Effector memory CD8-positive, alpha-beta T cell (primary cell): ENCODE measurements around the gene CXCL1.

Source experiments
- ATAC-seq: fragments of 150-1000 bp; cut with Tn5 transposase; replicated peaks from 2 replicates; pipeline ENCODE4 v1.10.0; 2021; ENCODE audit warnings: mild to moderate bottlenecking, moderate library complexity
- DNase-seq, 3 experiments: peaks; one replicate each; pipeline ENCODE4 v3.0.0; 2021
- H3K27ac Mint-ChIP-seq, 2 donors: one replicate each; pipeline ENCODE4 v1.8.0; 2022; ENCODE audit warnings: mild to moderate bottlenecking in 2 of 2, mixed read lengths in 2 of 2, moderate library complexity in 2 of 2
- H3K27me3 Mint-ChIP-seq, 2 donors: one replicate each; pipeline ENCODE4 v1.8.0; 2022; ENCODE audit warnings: mixed read lengths in 2 of 2
- H3K36me3 Mint-ChIP-seq: one replicate; pipeline ENCODE4 v1.8.0; 2022; ENCODE audit warnings: mild to moderate bottlenecking, moderate library complexity, mixed read lengths; ENCODE audit not compliant: insufficient read depth
- H3K4me1 Mint-ChIP-seq, 2 donors: one replicate each; pipeline ENCODE4 v1.8.0; 2022; ENCODE audit warnings: low read depth in 2 of 2, mixed read lengths in 2 of 2
- H3K4me3 Mint-ChIP-seq, 2 donors: one replicate each; pipeline ENCODE4 v1.8.0; 2022; ENCODE audit warnings: mild to moderate bottlenecking in 2 of 2, mixed read lengths in 2 of 2, moderate library complexity in 2 of 2
- H3K9me3 Mint-ChIP-seq, 2 donors: one replicate each; pipeline ENCODE4 v1.8.0; 2022; ENCODE audit warnings: mixed read lengths in 2 of 2

Gene CXCL1

GRCh38 chr4:73859614-73860088, 9.5 kb upstream of the CXCL1 start:
- Mint-ChIP-seq H3K27ac (no peak overlapping the region), H3K36me3 (no peaks in the 10 kb centered on the region), H3K4me3 (no peak overlapping the region), H3K27me3 (no peaks in the 10 kb centered on the region), H3K9me3 (peaks cover 0 to 3% of the 10 kb centered on the region in 2 donors), H3K4me1 (no peaks in the 10 kb centered on the region)
- no peak for ATAC-seq
- DNase-seq = no peak

DNA sequence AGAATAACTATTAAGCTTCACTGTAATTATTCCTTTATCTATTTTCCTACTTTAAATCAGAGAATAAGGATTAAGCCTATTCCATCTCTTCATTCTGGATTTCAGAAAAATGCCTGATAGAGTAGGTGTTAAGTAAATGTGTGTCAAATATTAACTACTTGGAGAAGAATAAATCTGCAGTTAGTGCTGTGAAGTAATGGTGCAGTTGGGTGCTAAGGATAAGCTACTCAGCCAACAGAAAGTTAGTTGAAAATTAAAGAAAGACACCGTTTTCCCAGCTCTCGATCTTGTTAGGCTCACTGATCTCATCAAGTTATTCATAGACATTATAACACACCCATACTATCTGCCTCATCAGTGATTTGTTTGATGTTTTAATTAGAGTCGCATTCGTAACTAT, 9.0 kb upstream of the CXCL1 start:
- H3K4me1 Mint-ChIP-seq = no peaks in the 10 kb centered on the region
- no peak overlapping the region for H3K4me3 Mint-ChIP-seq
- DNase-seq = no peak
- H3K36me3 Mint-ChIP-seq = no peaks in the 10 kb centered on the region
- ATAC-seq = no peak
- H3K27ac Mint-ChIP-seq = no peak overlapping the region
- no peaks in the 10 kb centered on the region for H3K27me3 Mint-ChIP-seq
- H3K9me3 Mint-ChIP-seq = peaks cover 0 to 3% of the 10 kb centered on the region in 2 donors

GRCh38 chr4:73860917-73861316, 8.3 kb upstream of the CXCL1 start:
- Mint-ChIP-seq H3K9me3 (peaks cover 0 to 3% of the 10 kb centered on the region in 2 donors), H3K27me3 (no peaks in the 10 kb centered on the region), H3K36me3 (no peaks in the 10 kb centered on the region), H3K27ac (no peak overlapping the region), H3K4me1 (no peaks in the 10 kb centered on the region), H3K4me3 (no peak overlapping the region)
- ATAC-seq (no peak), DNase-seq (no peak)

- Mint-ChIP-seq H3K27me3 (no peaks in the 10 kb centered on the region), H3K4me3 (no peak overlapping the region), H3K27ac (no peak overlapping the region), H3K4me1 (no peaks in the 10 kb centered on the region), H3K9me3 (peaks cover 0 to 3% of the 10 kb centered on the region in 2 donors), H3K36me3 (no peaks in the 10 kb centered on the region)
- DNase-seq (no peak), ATAC-seq (no peak)
Observed at GRCh38 chr4:73862322-73862721, 6.9 kb upstream of the CXCL1 start.

DNA sequence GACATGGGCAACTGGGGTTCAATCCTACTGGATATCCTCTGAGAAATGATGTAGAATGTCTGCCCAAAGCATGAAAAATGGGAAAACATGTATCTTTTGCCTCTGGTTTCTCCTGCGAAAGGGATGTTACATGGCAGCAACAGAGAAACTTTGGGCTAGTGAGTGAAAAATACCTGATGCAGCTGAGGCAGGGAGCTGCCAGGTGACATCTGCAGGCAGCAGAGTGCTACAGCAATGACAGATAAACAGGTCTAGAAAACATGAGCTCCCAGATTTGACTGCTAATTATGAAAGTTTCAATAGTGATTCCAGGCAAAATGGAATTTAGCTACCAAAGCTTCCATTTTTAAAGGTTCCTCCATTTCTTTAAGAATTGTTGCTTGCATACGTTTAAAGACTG, 4.8 kb upstream of the CXCL1 start:
- Mint-ChIP-seq H3K4me1 (no peaks in the 10 kb centered on the region), H3K27ac (no peak overlapping the region), H3K9me3 (peaks cover 0 to 3% of the 10 kb centered on the region in 2 donors), H3K27me3 (peaks cover 11 to 15% of the 10 kb centered on the region in 2 donors), H3K4me3 (no peak overlapping the region), H3K36me3 (no peaks in the 10 kb centered on the region)
- ATAC-seq (no peak), DNase-seq (no peak)

DNA sequence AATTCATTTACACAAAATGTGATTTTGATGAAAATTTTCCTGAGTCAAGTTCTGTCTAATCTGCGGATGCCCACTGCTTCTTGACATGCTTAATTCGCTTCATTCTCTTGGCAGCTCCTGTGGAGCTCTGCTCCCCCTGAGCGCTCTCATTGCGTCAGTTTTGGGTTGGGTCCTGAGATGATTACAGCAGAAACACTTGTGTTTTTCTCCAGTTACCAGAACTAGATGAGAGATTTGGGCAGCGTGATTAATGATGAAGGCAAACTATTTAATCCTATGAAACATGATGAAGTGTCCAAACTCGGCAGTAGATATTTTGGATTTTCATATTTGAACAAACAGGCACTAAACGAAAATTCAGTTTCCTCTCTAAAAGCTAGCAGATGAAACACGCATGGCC, 4.2 kb upstream of the CXCL1 start:
- H3K9me3 Mint-ChIP-seq = peaks cover 0 to 3% of the 10 kb centered on the region in 2 donors
- H3K4me3 Mint-ChIP-seq = no peak overlapping the region
- H3K36me3 Mint-ChIP-seq = no peaks in the 10 kb centered on the region
- H3K4me1 Mint-ChIP-seq = no peaks in the 10 kb centered on the region
- DNase-seq (no peak), ATAC-seq (no peak)
- H3K27ac Mint-ChIP-seq = no peak overlapping the region
- peaks cover 11 to 20% of the 10 kb centered on the region in 2 donors for H3K27me3 Mint-ChIP-seq

DNA sequence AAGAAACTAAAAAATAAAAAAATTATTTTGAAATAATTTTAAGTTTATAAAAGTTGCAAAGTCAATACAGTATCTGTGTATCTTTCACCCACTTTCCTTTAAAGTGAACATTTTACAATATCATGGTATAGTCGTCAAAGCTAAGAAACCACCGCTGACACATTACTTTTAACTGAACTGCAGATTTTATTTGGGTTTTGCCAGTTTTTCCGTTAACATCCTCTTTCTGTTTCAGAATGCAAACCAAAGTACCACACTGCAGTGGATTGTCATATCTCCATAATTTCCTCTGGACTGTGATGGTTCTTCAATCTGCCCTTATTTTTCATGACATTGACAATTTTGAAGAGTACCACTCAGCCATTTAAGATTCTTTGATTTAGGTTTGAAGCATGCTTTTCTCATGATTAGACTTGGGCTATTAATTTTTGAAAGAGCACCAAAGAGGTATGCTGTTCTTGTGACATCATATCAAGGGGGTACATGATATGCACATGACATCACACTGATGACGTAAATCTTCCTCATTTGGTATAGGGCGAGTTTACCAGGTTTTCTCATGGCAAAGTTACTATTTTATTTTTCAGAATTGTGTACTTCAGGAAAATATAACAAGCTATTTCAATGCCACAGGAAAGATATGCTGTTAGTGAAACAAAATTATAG, 3.6 kb upstream of the CXCL1 start:
- Mint-ChIP-seq H3K27ac (no peak overlapping the region), H3K4me3 (no peak overlapping the region), H3K9me3 (peaks cover 0 to 3% of the 10 kb centered on the region in 2 donors), H3K36me3 (no peaks in the 10 kb centered on the region), H3K4me1 (no peaks in the 10 kb centered on the region), H3K27me3 (peaks cover 11 to 20% of the 10 kb centered on the region in 2 donors)
- no peak for DNase-seq
- ATAC-seq = no peak

- DNase-seq (no peak), ATAC-seq (no peak)
- Mint-ChIP-seq H3K36me3 (no peaks in the 10 kb centered on the region), H3K9me3 (peaks cover 0 to 3% of the 10 kb centered on the region in 2 donors), H3K4me1 (no peaks in the 10 kb centered on the region), H3K4me3 (no peak overlapping the region), H3K27ac (no peak overlapping the region), H3K27me3 (peaks cover 11 to 20% of the 10 kb centered on the region in 2 donors)
Observed at GRCh38 chr4:73866246-73866645, 2.9 kb upstream of the CXCL1 start.

- ATAC-seq = no peak
- no peak for DNase-seq
- no peaks in the 10 kb centered on the region for H3K4me1 Mint-ChIP-seq
- peaks cover 11 to 20% of the 10 kb centered on the region in 2 donors for H3K27me3 Mint-ChIP-seq
- peaks cover 2 to 4% of the 10 kb centered on the region in 2 donors for H3K9me3 Mint-ChIP-seq
- H3K27ac Mint-ChIP-seq = no peak overlapping the region
- no peaks in the 10 kb centered on the region for H3K36me3 Mint-ChIP-seq
- H3K4me3 Mint-ChIP-seq = no peak overlapping the region
Observed at GRCh38 chr4:73867783-73868182, 1.4 kb upstream of the CXCL1 start.

- peaks cover 3 to 7% of the 10 kb centered on the region in 2 donors for H3K9me3 Mint-ChIP-seq
- no peak overlapping the region for H3K4me3 Mint-ChIP-seq
- ATAC-seq = no peak
- peaks cover 11 to 20% of the 10 kb centered on the region in 2 donors for H3K27me3 Mint-ChIP-seq
- H3K27ac Mint-ChIP-seq = no peak overlapping the region
- H3K4me1 Mint-ChIP-seq = no peaks in the 10 kb centered on the region
- H3K36me3 Mint-ChIP-seq = no peaks in the 10 kb centered on the region
- no peak for DNase-seq
Observed at GRCh38 chr4:73868206-73869129, 725 bp upstream of the CXCL1 start.

DNA sequence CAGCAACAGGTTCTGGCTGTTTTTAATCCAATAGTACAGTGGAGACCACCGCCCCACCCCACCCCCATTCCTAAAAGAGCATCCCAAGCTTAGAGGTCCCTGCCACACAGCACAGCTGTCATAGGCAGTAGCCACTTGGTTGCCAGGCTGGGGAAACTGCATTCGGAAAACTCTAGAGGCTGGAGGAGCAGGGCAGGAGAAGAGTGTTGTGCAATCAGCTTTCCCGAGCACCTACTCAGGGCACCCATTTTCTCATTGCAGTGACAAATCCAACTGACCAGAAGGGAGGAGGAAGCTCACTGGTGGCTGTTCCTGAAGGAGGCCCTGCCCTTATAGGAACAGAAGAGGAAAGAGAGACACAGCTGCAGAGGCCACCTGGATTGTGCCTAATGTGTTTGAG, 1.1 kb downstream of the CXCL1 start:
- no peak for DNase-seq
- H3K36me3 Mint-ChIP-seq = no peaks in the 10 kb centered on the region
- peaks cover 11 to 20% of the 10 kb centered on the region in 2 donors for H3K27me3 Mint-ChIP-seq
- H3K4me1 Mint-ChIP-seq = no peaks in the 10 kb centered on the region
- ATAC-seq = no peak
- no peak overlapping the region for H3K27ac Mint-ChIP-seq
- H3K9me3 Mint-ChIP-seq = peaks cover 5 to 7% of the 10 kb centered on the region in 2 donors
- H3K4me3 Mint-ChIP-seq = no peak overlapping the region

- H3K27ac Mint-ChIP-seq = no peak overlapping the region
- no peaks in the 10 kb centered on the region for H3K4me1 Mint-ChIP-seq
Observed at GRCh38 chr4:73870768-73871167, 1.6 kb downstream of the CXCL1 start.

GRCh38 chr4:73871511-73872310, 2.5 kb downstream of the CXCL1 start:
- no peak overlapping the region for H3K4me3 Mint-ChIP-seq
- H3K9me3 Mint-ChIP-seq = peaks cover 5 to 7% of the 10 kb centered on the region in 2 donors
- peaks cover 11 to 20% of the 10 kb centered on the region in 2 donors for H3K27me3 Mint-ChIP-seq
- H3K36me3 Mint-ChIP-seq = no peaks in the 10 kb centered on the region
- no peak overlapping the region for H3K27ac Mint-ChIP-seq
- DNase-seq = no peak
- no peaks in the 10 kb centered on the region for H3K4me1 Mint-ChIP-seq
- ATAC-seq = no peak

More at GRCh38 chr4:73870768-73871167, 1.6 kb downstream of the CXCL1 start:
- DNase-seq (no peak), ATAC-seq (no peak)
- peaks cover 11 to 20% of the 10 kb centered on the region in 2 donors for H3K27me3 Mint-ChIP-seq
- no peaks in the 10 kb centered on the region for H3K36me3 Mint-ChIP-seq
- H3K9me3 Mint-ChIP-seq = peaks cover 5 to 7% of the 10 kb centered on the region in 2 donors
- H3K4me3 Mint-ChIP-seq = no peak overlapping the region
